Endothelial cell of umbilical vein (primary cell): ENCODE results near the gene SPEN. TPM values are rescaled to one million over a fixed set of nuclear protein-coding genes. Genes with fewer than 3 reads are reported as not detected.
A peak's percentile ranks its signal among the peaks of the same experiment; 100 is the strongest.

ENCODE experiments used
- BruUV-seq: library from RNA; stranded (reverse); fragments of 400-500 nt; replicated peaks from 2 replicates; lab custom pipeline; 2021; lab: Mats Ljungman, UMichigan
- CTCF ChIA-PET: fragments of 300-600, 350-600 bp; sonication (Branson Sonifier 250); formaldehyde crosslinking; loops from one replicate; lab custom pipeline; 2021; ENCODE audit warnings: antibody characterized with exemption, inconsistent platforms; lab: Charles Lee
- POLR2A ChIA-PET: fragments of 300-600, 350-600 bp; sonication (Branson Sonifier 250); formaldehyde crosslinking; loops from one replicate; lab custom pipeline; 2021; ENCODE audit warnings: antibody characterized with exemption, inconsistent platforms; lab: Charles Lee
- DNase-seq: peaks from one replicate; pipeline ENCODE4 v3.0.0-alpha.2; 2011; ENCODE audit warnings: low read depth, low spot score
- FAIRE-seq: peaks from 2 replicates; lab custom pipeline; 2011; peaks lifted over from hg19 to GRCh38; lab: Jason Lieb, UNC
- H2AFZ ChIP-seq: 2 replicates; pipeline ENCODE4 v1.6.0; 2012; ENCODE audit warnings: low read depth, low read length, control low read depth, inconsistent platforms
- H3K27ac ChIP-seq: 2 replicates; pipeline ENCODE4 v1.5.1; 2011; ENCODE audit warnings: low read depth, mild to moderate bottlenecking, control low read depth, low read length, moderate library complexity; ENCODE audit not compliant: insufficient read depth
- H3K27me3 ChIP-seq, 2 experiments: 2 replicates each; pipeline versions ENCODE4 v1.6.0 to v1.6.1; 2011; ENCODE audit warnings: low read length in 2 of 2, mixed read lengths in 1 of 2; ENCODE audit not compliant: control insufficient read depth in 2 of 2, insufficient read depth in 2 of 2
- H3K36me3 ChIP-seq, 2 experiments: 2 replicates in 1 of 2; 3 replicates in 1 of 2; pipeline ENCODE4 v1.5.1; 2011; ENCODE audit warnings: low read length in 2 of 2, mild to moderate bottlenecking in 1 of 2, moderate library complexity in 1 of 2; ENCODE audit not compliant: control insufficient read depth in 2 of 2, insufficient read depth in 2 of 2; ENCODE audit errors: extremely low read depth in 1 of 2
- H3K4me1 ChIP-seq: 3 replicates; pipeline ENCODE4 v1.5.1; 2011; ENCODE audit warnings: mild to moderate bottlenecking, low read length; ENCODE audit not compliant: control insufficient read depth, insufficient read depth; ENCODE audit errors: extremely low read depth
- H3K4me2 ChIP-seq: 2 replicates; pipeline ENCODE4 v1.6.1; 2011; ENCODE audit warnings: low read length, control low read depth, mixed read lengths; ENCODE audit not compliant: insufficient read depth
- H3K4me3 ChIP-seq, 3 experiments: fragments of 200-600 bp in 1 of 3; sonication (generic), shearing (Covaris generic) in 1 of 3; replicated peaks in 1 of 3; 2 replicates each; pipeline ENCODE4 v1.5.1; 2011 to 2016; ENCODE audit warnings: control low read depth in 3 of 3, low read length in 3 of 3, mild to moderate bottlenecking in 2 of 3, inconsistent platforms in 1 of 3, low read depth in 1 of 3, moderate library complexity in 1 of 3; ENCODE audit not compliant: insufficient read depth in 1 of 3
- H3K79me2 ChIP-seq: 2 replicates; pipeline ENCODE4 v1.6.0; 2012; ENCODE audit warnings: low read length, inconsistent platforms; ENCODE audit not compliant: control insufficient read depth, insufficient read depth
- H3K9ac ChIP-seq: replicated peaks from 2 replicates; pipeline ENCODE3; 2011; ENCODE audit warnings: low read length, control low read depth; ENCODE audit not compliant: insufficient read depth; ENCODE audit errors: extremely low read depth
- H3K9me1 ChIP-seq: replicated peaks from 3 replicates; pipeline ENCODE4 v1.6.0; 2011; ENCODE audit warnings: mild to moderate bottlenecking, low read length; ENCODE audit not compliant: control insufficient read depth, insufficient read depth; ENCODE audit errors: extremely low read depth
- H3K9me3 ChIP-seq: replicated peaks from 2 replicates; pipeline ENCODE4 v1.5.1; 2012; ENCODE audit warnings: low read length, inconsistent platforms; ENCODE audit not compliant: control insufficient read depth, insufficient read depth
- H4K20me1 ChIP-seq: replicated peaks from 2 replicates; pipeline ENCODE3; 2011; ENCODE audit warnings: mild to moderate bottlenecking, low read length; ENCODE audit not compliant: control insufficient read depth, insufficient read depth; ENCODE audit errors: extremely low read depth
- JUN ChIP-seq: IDR thresholded peaks from 2 replicates; pipeline ENCODE4 v1.6.1; 2011; ENCODE audit warnings: borderline replicate concordance, low read depth; ENCODE audit not compliant: insufficient read length, insufficient read depth
- POLR2A ChIP-seq: IDR thresholded peaks from 2 replicates; pipeline ENCODE4 v1.6.1; 2012; ENCODE audit warnings: low read depth, mild to moderate bottlenecking, control low read depth, low read length
- POLR2AphosphoS5 ChIP-seq: IDR thresholded peaks from 2 replicates; pipeline ENCODE4 v1.6.1; 2012; ENCODE audit warnings: low read depth, mild to moderate bottlenecking, control low read depth, low read length, moderate library complexity; ENCODE audit not compliant: insufficient read depth
- dilution Hi-C: fragments of 300-500 bp; cut with MboI; formaldehyde crosslinking; loops from one replicate; pipeline ENCODE4 v1.15.0; 2019; ENCODE audit warnings: low sequenced_read_pairs; ENCODE audit not compliant: extremely low pct_ligation_motif_present
- intact Hi-C: fragments of 100-400 bp; cut with micrococcal nuclease; formaldehyde crosslinking; loops from one replicate; pipeline ENCODE4 v1.10.0; 2022
- polyA plus RNA-seq, 4 experiments: library from polyadenylated mRNA; depleted of rRNA in 3 of 4; stranded (reverse) in 3 of 4; unstranded in 1 of 4; fragments of >200 nt; gene quantifications; 2 replicates each; pipeline versions ENCODE4 v1.2.1 to v1.2.3, GENCODE V29; 2011 to 2012; ENCODE audit warnings: missing spikeins in 1 of 4
- total RNA-seq: library from RNA; stranded (reverse); gene quantifications from 2 replicates; pipeline ENCODE4 v1.2.3, GENCODE V29; 2021
- TF ChIP-seq, protein P1 (sequence below), 2 donors: IDR thresholded peaks; 1 replicate in 1 of 2; 2 replicates in 1 of 2; pipeline ENCODE4 v1.5.1; 2011; ENCODE audit warnings: low read length in 2 of 2, mild to moderate bottlenecking in 2 of 2, moderate library complexity in 2 of 2, control low read depth in 1 of 2, inconsistent platforms in 1 of 2, low read depth in 1 of 2; ENCODE audit not compliant: insufficient read depth in 1 of 2; ENCODE audit errors: extremely low read depth in 1 of 2
- TF ChIP-seq, protein P2 (sequence below): IDR thresholded peaks from 2 replicates; pipeline ENCODE4 v1.6.1; 2011; ENCODE audit not compliant: insufficient read depth, insufficient read length

SPEN gene
- total and polyA plus RNA-seq, 2 donors (not counting 3 experiments of a cell fraction or from before 2014, with no cell fraction given), result 9.3 to 44.4 TPM

DNA sequence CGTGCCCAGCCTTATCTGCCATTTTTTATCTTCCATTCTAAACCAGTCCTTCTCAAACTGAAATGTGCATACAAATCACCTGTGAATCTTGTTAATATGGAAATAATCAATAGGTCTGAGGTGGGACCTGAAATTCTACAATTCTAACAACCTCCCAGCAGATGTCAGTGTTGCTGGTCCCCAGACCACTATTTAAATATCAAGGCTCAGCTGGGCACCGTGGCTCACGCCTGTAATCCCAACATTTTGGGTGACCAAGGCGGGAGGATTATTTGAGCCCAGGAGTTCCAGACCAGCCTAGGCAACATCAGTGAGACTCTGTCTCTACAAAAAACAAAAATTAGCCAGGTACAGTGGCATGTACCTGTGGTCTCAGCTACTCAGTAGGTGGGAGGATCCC is 44.1 kb upstream of the SPEN start:
- no peak for TF ChIP-seq JUN
- TF ChIP-seq POLR2A, result no peak
- TF ChIP-seq, protein P1, sequence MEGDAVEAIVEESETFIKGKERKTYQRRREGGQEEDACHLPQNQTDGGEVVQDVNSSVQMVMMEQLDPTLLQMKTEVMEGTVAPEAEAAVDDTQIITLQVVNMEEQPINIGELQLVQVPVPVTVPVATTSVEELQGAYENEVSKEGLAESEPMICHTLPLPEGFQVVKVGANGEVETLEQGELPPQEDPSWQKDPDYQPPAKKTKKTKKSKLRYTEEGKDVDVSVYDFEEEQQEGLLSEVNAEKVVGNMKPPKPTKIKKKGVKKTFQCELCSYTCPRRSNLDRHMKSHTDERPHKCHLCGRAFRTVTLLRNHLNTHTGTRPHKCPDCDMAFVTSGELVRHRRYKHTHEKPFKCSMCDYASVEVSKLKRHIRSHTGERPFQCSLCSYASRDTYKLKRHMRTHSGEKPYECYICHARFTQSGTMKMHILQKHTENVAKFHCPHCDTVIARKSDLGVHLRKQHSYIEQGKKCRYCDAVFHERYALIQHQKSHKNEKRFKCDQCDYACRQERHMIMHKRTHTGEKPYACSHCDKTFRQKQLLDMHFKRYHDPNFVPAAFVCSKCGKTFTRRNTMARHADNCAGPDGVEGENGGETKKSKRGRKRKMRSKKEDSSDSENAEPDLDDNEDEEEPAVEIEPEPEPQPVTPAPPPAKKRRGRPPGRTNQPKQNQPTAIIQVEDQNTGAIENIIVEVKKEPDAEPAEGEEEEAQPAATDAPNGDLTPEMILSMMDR (IDR thresholded peaks at IDR 0.05; ENCODE audit: extremely low read depth in 1 of 2, insufficient read depth in 1 of 2, low read depth in 1 of 2, low read length in 2 of 2), result peak in 1 of 2 donors; percentile 40
- DNase-seq (peak; percentile 45), FAIRE-seq (peak; percentile 46)
- Histone ChIP-seq H3K36me3 (no peaks in the 10 kb centered on the region), H4K20me1 (no peaks in the 10 kb centered on the region), H3K4me2 (no peak overlapping the region), H3K27me3 (no peaks in the 10 kb centered on the region), H3K9ac (no peak overlapping the region), H3K9me1 (no peaks in the 10 kb centered on the region), H3K79me2 (no peaks in the 10 kb centered on the region), H3K4me1 (peaks cover 25% of the 10 kb centered on the region), H3K4me3 (no peak overlapping the region), H3K27ac (no peak overlapping the region), H2AFZ (no peak overlapping the region), H3K9me3 (no peaks in the 10 kb centered on the region)
- BruUV-seq, result no TSS peak
- ChIA-PET CTCF (interaction anchor here (0.6 to 7.1 kb wide), 16 partner anchors 9 to 250 kb away, joined by 3 to 75 read pairs (median 3); partner anchors contain the start of genes SPEN and ZBTB17), POLR2A (no interaction called here)
- intact Hi-C loops (loop anchor here (1.0 kb wide), 1 partner anchor 191 kb away; no protein-coding TSS in a partner anchor), dilution Hi-C loops (no loop called here)

DNA sequence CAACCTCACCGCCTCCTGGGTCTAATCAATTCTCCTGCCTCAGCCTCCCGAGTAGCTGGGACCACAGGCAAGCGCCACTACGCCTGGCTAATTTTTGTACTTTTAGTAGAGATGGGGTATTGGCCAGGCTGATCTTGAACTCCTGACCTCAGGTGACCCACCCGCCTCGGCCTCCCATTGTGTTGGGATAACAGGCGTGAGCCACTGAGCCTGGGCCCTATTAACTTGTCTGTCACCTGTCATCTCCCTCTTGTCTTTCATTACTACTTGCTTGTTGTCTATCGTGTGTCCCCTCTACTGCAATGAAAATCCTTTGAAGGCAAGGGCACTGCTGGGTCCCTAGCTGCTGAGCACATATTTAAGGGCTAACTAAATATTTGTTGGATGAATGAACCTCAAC is 43.4 kb upstream of the SPEN start:
- Histone ChIP-seq H3K9me1 (no peaks in the 10 kb centered on the region), H3K4me1 (peaks cover 21% of the 10 kb centered on the region), H3K4me3 (no peak overlapping the region), H3K4me2 (no peak overlapping the region), H3K36me3 (no peaks in the 10 kb centered on the region), H2AFZ (no peak overlapping the region), H3K79me2 (no peaks in the 10 kb centered on the region), H3K27me3 (no peaks in the 10 kb centered on the region), H3K27ac (no peak overlapping the region), H3K9ac (no peak overlapping the region), H4K20me1 (no peaks in the 10 kb centered on the region), H3K9me3 (no peaks in the 10 kb centered on the region)
- DNase-seq, result no peak
- TF ChIP-seq, protein P2, sequence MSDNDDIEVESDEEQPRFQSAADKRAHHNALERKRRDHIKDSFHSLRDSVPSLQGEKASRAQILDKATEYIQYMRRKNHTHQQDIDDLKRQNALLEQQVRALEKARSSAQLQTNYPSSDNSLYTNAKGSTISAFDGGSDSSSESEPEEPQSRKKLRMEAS, result no peak
- no peak for TF ChIP-seq POLR2AphosphoS5
- no TSS peak for BruUV-seq
- intact Hi-C loops (no loop called here), dilution Hi-C loops (no loop called here)
- ChIA-PET POLR2A (no interaction called here), CTCF (interaction anchor here (0.6 to 7.1 kb wide), 14 partner anchors 9 to 249 kb away, joined by 3 to 75 read pairs (median 3); partner anchors contain the start of genes SPEN and ZBTB17)
- FAIRE-seq, result no peak
